ENCODE results near the gene CHCHD1. TPM values are rescaled to one million over a fixed set of nuclear protein-coding genes. Genes with fewer than 3 reads are reported as not detected.

The CHCHD1 gene
- total RNA-seq, 1 experiment from 2014 or later: 238 TPM

GRCh38 chr10:73814896-73815718 is 33.3 kb downstream of the CHCHD1 start:
- H3K27ac ChIP-seq (ENCODE audit: low read length): no peak overlapping the region
- no peak overlapping the region for H3K4me2 ChIP-seq (ENCODE audit: low read length)
- peaks cover 9% of the 10 kb centered on the region for H3K79me2 ChIP-seq (ENCODE audit: low read length)
- no peak overlapping the region for H3K4me3 ChIP-seq (ENCODE audit: low read length)
- TF ChIP-seq EZH2phosphoT487 (IDR thresholded peaks at IDR 0.05; ENCODE audit: borderline replicate concordance, low read length) (no peak), EZH2 (IDR thresholded peaks at IDR 0.05; ENCODE audit: low read length, unreplicated experiment) (no peak), CTCF (conservative IDR thresholded peaks at IDR 0.05; ENCODE audit: low read depth, low read length) (peak; percentile 89)
- H3K9ac ChIP-seq (ENCODE audit: low read length): no peak overlapping the region
- peaks cover 17% of the 10 kb centered on the region for H3K4me1 ChIP-seq (ENCODE audit: insufficient read depth, low read length)
- H3K27me3 ChIP-seq (ENCODE audit: low read length): no peaks in the 10 kb centered on the region
- no peak for ATAC-seq
- peaks cover 14% of the 10 kb centered on the region for H3F3A ChIP-seq (ENCODE audit: low read length, unreplicated experiment)
- H2AFZ ChIP-seq (ENCODE audit: low read length): no peak overlapping the region
- H4K20me1 ChIP-seq (ENCODE audit: low read length): peaks cover 3% of the 10 kb centered on the region; the same call in 1 of the 2 replicates
- no peaks in the 10 kb centered on the region for H3K9me2 ChIP-seq (replicated peaks; ENCODE audit: low read length)
- no peaks in the 10 kb centered on the region for H3K9me3 ChIP-seq (ENCODE audit: low read length)
- intact Hi-C loops (cut with micrococcal nuclease): no loop called here
- CTCF ChIA-PET: interaction anchor here (1.0 kb wide), 1 partner anchor 11 kb away, joined by 5 read pairs; no protein-coding TSS in a partner anchor
- peak; percentile 71 for DNase-seq
- peaks cover 45% of the 10 kb centered on the region for H3K36me3 ChIP-seq (ENCODE audit: low read depth, low read length)
- BruUV-seq (replicated peaks): no TSS peak
- POLR2A ChIA-PET (ENCODE audit: unreplicated experiment): no interaction called here

DNA sequence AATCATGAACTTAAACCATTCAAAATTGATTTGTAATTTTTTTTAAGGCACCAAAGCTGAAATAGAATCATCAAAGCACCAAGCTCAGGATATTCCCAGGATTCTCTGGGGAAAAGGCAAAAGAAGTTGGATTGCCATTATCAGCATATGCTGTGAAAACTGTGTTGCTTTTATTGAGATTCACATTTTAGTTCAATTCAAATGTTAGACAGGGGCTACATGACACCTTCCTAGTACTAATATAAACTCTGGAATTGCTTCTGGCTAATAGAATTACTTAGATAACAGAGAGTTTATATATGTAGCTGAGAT is 33.8 kb downstream of the CHCHD1 start:
- H3F3A ChIP-seq (ENCODE audit: low read length, unreplicated experiment): peaks cover 14% of the 10 kb centered on the region
- H3K4me2 ChIP-seq (ENCODE audit: low read length): no peak overlapping the region
- no peak overlapping the region for H3K27ac ChIP-seq (ENCODE audit: low read length)
- H3K27me3 ChIP-seq (ENCODE audit: low read length): no peaks in the 10 kb centered on the region
- no peaks in the 10 kb centered on the region for H3K9me3 ChIP-seq (ENCODE audit: low read length)
- no peak overlapping the region for H3K4me3 ChIP-seq (ENCODE audit: low read length)
- ATAC-seq (no peak), DNase-seq (no peak)
- ChIA-PET POLR2A (ENCODE audit: unreplicated experiment) (interaction anchor here (0.6 kb wide), 1 partner anchor 9 kb away, joined by 3 read pairs; no protein-coding TSS in a partner anchor), CTCF (no interaction called here)
- no TSS peak for BruUV-seq (replicated peaks)
- H3K79me2 ChIP-seq (ENCODE audit: low read length): peaks cover 5% of the 10 kb centered on the region
- TF ChIP-seq CTCF (conservative IDR thresholded peaks at IDR 0.05; ENCODE audit: low read depth, low read length) (no peak), EZH2 (IDR thresholded peaks at IDR 0.05; ENCODE audit: low read length, unreplicated experiment) (no peak), EZH2phosphoT487 (IDR thresholded peaks at IDR 0.05; ENCODE audit: borderline replicate concordance, low read length) (no peak)
- H2AFZ ChIP-seq (ENCODE audit: low read length): no peak overlapping the region
- peaks cover 14% of the 10 kb centered on the region for H3K4me1 ChIP-seq (ENCODE audit: insufficient read depth, low read length)
- H4K20me1 ChIP-seq (ENCODE audit: low read length): peaks cover 3% of the 10 kb centered on the region; the same call in 1 of the 2 replicates
- H3K9me2 ChIP-seq (replicated peaks; ENCODE audit: low read length): no peaks in the 10 kb centered on the region
- intact Hi-C loops (cut with micrococcal nuclease): no loop called here
- no peak overlapping the region for H3K9ac ChIP-seq (ENCODE audit: low read length)
- H3K36me3 ChIP-seq (ENCODE audit: low read depth, low read length): peaks cover 45% of the 10 kb centered on the region

Measured in PC-3 (cell line).